ENCODE measurements around the gene EIF4ENIF1. TPM values are rescaled to one million over a fixed set of nuclear protein-coding genes. Genes with fewer than 3 reads are reported as not detected.

EIF4ENIF1 gene
- total and polyA plus RNA-seq, 2 donors (not counting 3 experiments of a cell fraction or from before 2014, with no cell fraction given) = 22.8 to 38.7 TPM

- DNase-seq (ENCODE audit: low read depth, low spot score) (no peak), FAIRE-seq (no peak)
- CTCF ChIA-PET = interaction anchor here (0.8 to 1.0 kb wide), 2 partner anchors 8 to 18 kb away, joined by 3 to 4 read pairs; no protein-coding TSS in a partner anchor
- Histone ChIP-seq H2AFZ (ENCODE audit: low read depth, low read length) (no peak overlapping the region), H3K9me3 (replicated peaks; ENCODE audit: control insufficient read depth, insufficient read depth, low read length) (no peaks in the 10 kb centered on the region), H3K27ac (ENCODE audit: insufficient read depth, low read depth, low read length) (no peak overlapping the region), H3K27me3 (ENCODE audit: control insufficient read depth in 2 of 2, insufficient read depth in 2 of 2, low read length in 2 of 2) (no peaks in the 10 kb centered on the region), H4K20me1 (replicated peaks; ENCODE audit: control insufficient read depth, extremely low read depth, insufficient read depth, low read length) (no peaks in the 10 kb centered on the region), H3K79me2 (ENCODE audit: control insufficient read depth, insufficient read depth, low read length) (no peaks in the 10 kb centered on the region), H3K36me3 (ENCODE audit: control insufficient read depth in 2 of 2, extremely low read depth in 1 of 2, insufficient read depth in 2 of 2, low read length in 2 of 2) (peaks cover 0 to 3% of the 10 kb centered on the region in 2 experiments), H3K4me3 (replicated peaks in 1 of 3; ENCODE audit: insufficient read depth in 1 of 3, low read depth in 1 of 3, low read length in 3 of 3) (no peak overlapping the region), H3K4me1 (ENCODE audit: control insufficient read depth, extremely low read depth, insufficient read depth, low read length) (peaks cover 4% of the 10 kb centered on the region), H3K9ac (replicated peaks; ENCODE audit: extremely low read depth, insufficient read depth, low read length) (no peak overlapping the region), H3K9me1 (replicated peaks; ENCODE audit: control insufficient read depth, extremely low read depth, insufficient read depth, low read length) (no peaks in the 10 kb centered on the region), H3K4me2 (ENCODE audit: insufficient read depth, low read length) (no peak overlapping the region)
- TF ChIP-seq POLR2A (IDR thresholded peaks at IDR 0.05; ENCODE audit: low read depth, low read length) (no peak), MAX (IDR thresholded peaks at IDR 0.05; ENCODE audit: insufficient read depth, insufficient read length) (no peak), JUN (IDR thresholded peaks at IDR 0.05; ENCODE audit: borderline replicate concordance, insufficient read depth, insufficient read length, low read depth) (no peak), POLR2AphosphoS5 (IDR thresholded peaks at IDR 0.05; ENCODE audit: insufficient read depth, low read depth, low read length) (no peak), FOS (IDR thresholded peaks at IDR 0.05; ENCODE audit: borderline replicate concordance, insufficient read depth, low read length) (no peak), MYC (IDR thresholded peaks at IDR 0.05; ENCODE audit: low read depth, low read length) (no peak), CTCF (IDR thresholded peaks at IDR 0.05; ENCODE audit: extremely low read depth in 1 of 2, insufficient read depth in 1 of 2, low read depth in 1 of 2, low read length in 2 of 2) (no peak), EZH2 (IDR thresholded peaks at IDR 0.05; ENCODE audit: borderline replicate concordance, low read depth, low read length, severe bottlenecking) (no peak), GATA2 (IDR thresholded peaks at IDR 0.05; ENCODE audit: insufficient read depth, insufficient read length, low read depth, low read length) (no peak)
- POLR2A ChIA-PET = no interaction called here
- no TSS peak for BruUV-seq (replicated peaks)
- intact Hi-C loops (cut with micrococcal nuclease) = no loop called here
- dilution Hi-C loops (cut with MboI; ENCODE audit: extremely low pct_ligation_motif_present, low sequenced_read_pairs) = no loop called here
These were observed 49.2 kb upstream of the EIF4ENIF1 start for GRCh38 chr22:31538815-31539214.
